T-helper 17 cell (primary cell): ENCODE results near the gene NPPA. TPM values are rescaled to one million over a fixed set of nuclear protein-coding genes. Genes with fewer than 3 reads are reported as not detected.

Experiments used
- total RNA-seq, 4 donors: library from RNA in 2 of 4; stranded (reverse) in 2 of 4; gene quantifications; one replicate each; pipeline ENCODE4 v1.2.3 and lab custom pipeline; 2022 to 2026

NPPA gene
- total RNA-seq, 2 donors from 2014 or later = not detected

Other genes starting within 250 kb of the NPPA start
- 1 to 10 TPM; 1.3 to 2.2 TPM for gene FBXO2, start 193.4 kb downstream of the NPPA start, total RNA-seq
- gene FBXO44, start 192.9 kb downstream of the NPPA start, total RNA-seq = 10 to 100 TPM; 36.2 to 36.5 TPM
- 1 to 10 TPM; 2.7 to 4.2 TPM for gene FBXO6, start 183.6 kb downstream of the NPPA start, total RNA-seq
- 10 to 100 TPM; 23.2 to 28.1 TPM for gene MAD2L2, start 166.6 kb downstream of the NPPA start, total RNA-seq
- gene DRAXIN, start 156.1 kb downstream of the NPPA start, total RNA-seq = under 1 TPM in 1 of 2 donors, not detected in 1; 0.17 TPM
- gene AGTRAP, start 111.6 kb downstream of the NPPA start, total RNA-seq = 10 to 100 TPM; 19.2 to 22.5 TPM
- under 1 TPM in 1 of 2 donors, not detected in 1; 0.13 TPM for gene C1orf167, start 85.6 kb downstream of the NPPA start, total RNA-seq
- 10 to 100 TPM; 31.5 to 35.1 TPM for gene MTHFR, start 41.8 kb downstream of the NPPA start, total RNA-seq
- gene CLCN6, start 41.6 kb downstream of the NPPA start, total RNA-seq = 10 to 100 TPM; 11.7 to 13.8 TPM
- not detected for gene NPPB, start 11.2 kb upstream of the NPPA start, total RNA-seq
- gene KIAA2013, start 78.6 kb upstream of the NPPA start, total RNA-seq = 10 to 100 TPM; 17.5 to 20.6 TPM
- 1 to 10 TPM; 2.8 to 3.0 TPM for gene PLOD1, start 86.9 kb upstream of the NPPA start, total RNA-seq
- 10 to 100 TPM; 34.7 to 46.4 TPM for gene MFN2, start 132.7 kb upstream of the NPPA start, total RNA-seq
- gene MIIP, start 171.7 kb upstream of the NPPA start, total RNA-seq = 10 to 100 TPM; 25.9 to 28.6 TPM
- under 1 TPM; 0.20 to 0.34 TPM for gene TNFRSF8, start 215.5 kb upstream of the NPPA start, total RNA-seq